CD14-positive monocyte (primary cell): ENCODE measurements around the gene PTPRH. TPM values are rescaled to one million over a fixed set of nuclear protein-coding genes. Genes with fewer than 3 reads are reported as not detected.

Experiments
- DNase-seq, 3 donors: peaks; one replicate each; pipeline ENCODE4 v3.0.0-alpha.2; 2011 to 2022
- H2AFZ ChIP-seq: 2 replicates; pipeline ENCODE4 v1.6.0; 2012; ENCODE audit warnings: mild to moderate bottlenecking, low read depth, low read length, inconsistent platforms; ENCODE audit not compliant: insufficient read depth, poor library complexity, severe bottlenecking
- H3K27ac ChIP-seq, 2 donors: 1 replicate in 1 of 2; 2 replicates in 1 of 2; pipeline ENCODE4 v1.5.1; 2012 to 2013; ENCODE audit warnings: low read length in 2 of 2, control low read depth in 1 of 2, inconsistent platforms in 1 of 2, low read depth in 1 of 2, mild to moderate bottlenecking in 1 of 2
- H3K27me3 ChIP-seq, 2 donors: one replicate each; pipeline versions ENCODE4 v1.6.0 to v1.6.1; 2011 to 2013; ENCODE audit warnings: low read length in 2 of 2; ENCODE audit not compliant: control insufficient read depth in 2 of 2, insufficient read depth in 2 of 2
- H3K36me3 ChIP-seq, 2 donors: replicated peaks in 1 of 2; 1 replicate in 1 of 2; 2 replicates in 1 of 2; pipeline versions ENCODE4 v1.5.1 to v1.6.1; 2012 to 2013; ENCODE audit warnings: low read length in 2 of 2, control low read depth in 1 of 2, inconsistent platforms in 1 of 2, mild to moderate bottlenecking in 1 of 2; ENCODE audit not compliant: insufficient read depth in 2 of 2, control insufficient read depth in 1 of 2
- H3K4me1 ChIP-seq, 2 donors: 1 replicate in 1 of 2; 2 replicates in 1 of 2; pipeline versions ENCODE4 v1.5.1 to v1.6.1; 2012 to 2013; ENCODE audit warnings: low read length in 2 of 2, control low read depth in 1 of 2, inconsistent platforms in 1 of 2, mild to moderate bottlenecking in 1 of 2, moderate library complexity in 1 of 2; ENCODE audit not compliant: insufficient read depth in 2 of 2, control insufficient read depth in 1 of 2
- H3K4me2 ChIP-seq: replicated peaks from 2 replicates; pipeline ENCODE3; 2012; ENCODE audit warnings: low read length, moderate library complexity, mild to moderate bottlenecking; ENCODE audit not compliant: poor library complexity, severe bottlenecking; ENCODE audit errors: extremely low read depth
- H3K4me3 ChIP-seq, 3 experiments: fragments of 200-600 bp in 1 of 3; sonication (generic) in 1 of 3; replicated peaks in 1 of 3; 1 replicate in 2 of 3; 2 replicates in 1 of 3; pipeline ENCODE4 v1.5.1; 2011 to 2013; ENCODE audit warnings: low read length in 3 of 3, mild to moderate bottlenecking in 3 of 3, control low read depth in 2 of 3, low read depth in 2 of 3, inconsistent platforms in 1 of 3, moderate library complexity in 1 of 3
- H3K79me2 ChIP-seq: 2 replicates; pipeline ENCODE4 v1.6.0; 2012; ENCODE audit warnings: mild to moderate bottlenecking, control low read depth, inconsistent platforms, low read length, moderate library complexity; ENCODE audit not compliant: insufficient read depth
- H3K9ac ChIP-seq: 2 replicates; pipeline ENCODE4 v1.6.0; 2017; ENCODE audit warnings: low read length, mild to moderate bottlenecking; ENCODE audit not compliant: insufficient read depth, poor library complexity, severe bottlenecking
- H3K9me3 ChIP-seq, 2 donors: replicated peaks in 1 of 2; 1 replicate in 1 of 2; 2 replicates in 1 of 2; pipeline versions ENCODE4 v1.5.1 to v1.6.1; 2012 to 2013; ENCODE audit warnings: low read length in 2 of 2, control low read depth in 1 of 2; ENCODE audit not compliant: control insufficient read depth in 1 of 2, insufficient read depth in 1 of 2
- H4K20me1 ChIP-seq: 2 replicates; pipeline ENCODE4 v1.6.0; 2012; ENCODE audit warnings: mild to moderate bottlenecking, low read length, control low read depth, moderate library complexity; ENCODE audit not compliant: insufficient read depth
- H3K27ac Mint-ChIP-seq, 7 donors: one replicate each; pipeline ENCODE4 v1.8.0; 2020; ENCODE audit warnings: mild to moderate bottlenecking in 7 of 7, mixed read lengths in 7 of 7, moderate library complexity in 6 of 7, inconsistent platforms in 2 of 7
- H3K27me3 Mint-ChIP-seq, 3 donors: one replicate each; pipeline ENCODE4 v1.8.0; 2021 to 2022; ENCODE audit warnings: low read depth in 3 of 3, mild to moderate bottlenecking in 3 of 3, mixed read lengths in 3 of 3, moderate library complexity in 3 of 3, inconsistent platforms in 1 of 3
- H3K36me3 Mint-ChIP-seq, 2 donors: one replicate each; pipeline ENCODE4 v1.8.0; 2020; ENCODE audit warnings: mixed read lengths in 2 of 2, inconsistent platforms in 1 of 2, mild to moderate bottlenecking in 1 of 2
- H3K4me1 Mint-ChIP-seq: one replicate; pipeline ENCODE4 v1.8.0; 2020; ENCODE audit warnings: mild to moderate bottlenecking, mixed read lengths
- H3K4me3 Mint-ChIP-seq, 2 donors: one replicate each; pipeline ENCODE4 v1.8.0; 2020; ENCODE audit warnings: mild to moderate bottlenecking in 2 of 2, mixed read lengths in 2 of 2, moderate library complexity in 1 of 2
- H3K9me3 Mint-ChIP-seq, 7 donors: one replicate each; pipeline ENCODE4 v1.8.0; 2020 to 2022; ENCODE audit warnings: mixed read lengths in 7 of 7, mild to moderate bottlenecking in 6 of 7, moderate library complexity in 6 of 7, inconsistent platforms in 2 of 7
- WGBS: methylation state at CpG from one replicate; pipeline ENCODE4 v1.1.5; 2013; ENCODE audit warnings: missing lambda C conversion rate; ENCODE audit not compliant: insufficient coverage; 5-methylcytosine and 5-hydroxymethylcytosine counted together
- intact Hi-C, 2 donors: fragments of 100-400 bp; cut with micrococcal nuclease; formaldehyde crosslinking; loops; one replicate each; pipeline versions ENCODE4 v1.15.0 to v1.15.1; 2023
- polyA plus RNA-seq, 3 donors: library from polyadenylated mRNA; depleted of rRNA in 1 of 3; unstranded in 2 of 3; stranded (reverse) in 1 of 3; fragments of 300-500 nt in 2 of 3; fragments of >200 nt in 1 of 3; fragmentation: Illumina TruSeq in 2 of 3; gene quantifications; 1 replicate in 2 of 3; 2 replicates in 1 of 3; pipeline ENCODE4 v1.2.3, GENCODE V29; 2012 to 2021
- TF ChIP-seq, protein P1 (sequence below): fragments of 200-600 bp; IDR thresholded peaks from one replicate; pipeline ENCODE4 v1.8.0; 2022; ENCODE audit warnings: antibody characterized with exemption, mild to moderate bottlenecking

The PTPRH gene
- polyA plus RNA-seq, 3 donors: 0.08 to 0.53 TPM; not detected in 1

DNA sequence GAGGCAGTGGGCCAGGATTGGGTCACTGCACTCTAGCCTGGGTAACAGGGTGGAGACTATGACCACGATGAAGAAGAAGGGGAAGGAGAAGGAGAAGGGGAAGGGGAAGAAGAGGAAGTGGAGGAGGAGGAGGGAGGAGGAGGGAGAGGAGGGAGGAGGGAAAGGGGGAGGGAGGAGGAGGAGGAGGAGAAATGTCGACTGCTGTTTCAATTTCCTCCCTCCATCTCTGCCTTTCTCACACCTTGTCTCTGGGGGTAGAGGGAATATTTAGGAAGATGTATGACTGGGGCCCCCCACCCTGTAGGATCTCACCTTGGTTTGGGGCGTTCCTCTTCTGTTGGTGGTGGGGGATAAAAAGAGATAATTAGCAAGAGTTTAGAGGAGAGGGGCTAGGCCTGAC, 64.1 kb downstream of the PTPRH start:
- Mint-ChIP-seq H3K27ac (peak overlapping the region in 1 of 7 donors; percentile 71), H3K36me3 (no peaks in the 10 kb centered on the region), H3K4me3 (peak overlapping the region; percentile 31 to 74), H3K4me1 (peaks cover 28% of the 10 kb centered on the region), H3K27me3 (peaks cover 63 to 82% (median 79%) of the 10 kb centered on the region in 3 donors), H3K9me3 (peaks cover 0 to 14% (median 9%) of the 10 kb centered on the region in 7 donors)
- peaks cover 25 to 30% of the 10 kb centered on the region in 2 donors for H3K4me1 ChIP-seq
- H2AFZ ChIP-seq: no peak overlapping the region
- no peaks in the 10 kb centered on the region for H4K20me1 ChIP-seq
- peak; percentile 29 to 49 (median 33) for DNase-seq
- H3K9me3 ChIP-seq: no peaks in the 10 kb centered on the region
- intact Hi-C loops: loop anchor here in 1 of 2 donors (10.0 kb wide), 2 partner anchors 280 to 310 kb away; no protein-coding TSS in a partner anchor
- no peak overlapping the region for H3K9ac ChIP-seq
- H3K79me2 ChIP-seq: no peaks in the 10 kb centered on the region
- peak overlapping the region; percentile 63 for H3K4me2 ChIP-seq
- no CpG with 5 or more reads among the region's 3 CpGs for WGBS
- TF ChIP-seq, protein P1, sequence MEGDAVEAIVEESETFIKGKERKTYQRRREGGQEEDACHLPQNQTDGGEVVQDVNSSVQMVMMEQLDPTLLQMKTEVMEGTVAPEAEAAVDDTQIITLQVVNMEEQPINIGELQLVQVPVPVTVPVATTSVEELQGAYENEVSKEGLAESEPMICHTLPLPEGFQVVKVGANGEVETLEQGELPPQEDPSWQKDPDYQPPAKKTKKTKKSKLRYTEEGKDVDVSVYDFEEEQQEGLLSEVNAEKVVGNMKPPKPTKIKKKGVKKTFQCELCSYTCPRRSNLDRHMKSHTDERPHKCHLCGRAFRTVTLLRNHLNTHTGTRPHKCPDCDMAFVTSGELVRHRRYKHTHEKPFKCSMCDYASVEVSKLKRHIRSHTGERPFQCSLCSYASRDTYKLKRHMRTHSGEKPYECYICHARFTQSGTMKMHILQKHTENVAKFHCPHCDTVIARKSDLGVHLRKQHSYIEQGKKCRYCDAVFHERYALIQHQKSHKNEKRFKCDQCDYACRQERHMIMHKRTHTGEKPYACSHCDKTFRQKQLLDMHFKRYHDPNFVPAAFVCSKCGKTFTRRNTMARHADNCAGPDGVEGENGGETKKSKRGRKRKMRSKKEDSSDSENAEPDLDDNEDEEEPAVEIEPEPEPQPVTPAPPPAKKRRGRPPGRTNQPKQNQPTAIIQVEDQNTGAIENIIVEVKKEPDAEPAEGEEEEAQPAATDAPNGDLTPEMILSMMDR: no peak
- H3K36me3 ChIP-seq: no peaks in the 10 kb centered on the region
- H3K27me3 ChIP-seq: peaks cover 10 to 54% of the 10 kb centered on the region in 2 donors
- H3K4me3 ChIP-seq: peak overlapping the region in 1 of 3 experiments; percentile 62
- no peak overlapping the region for H3K27ac ChIP-seq

DNA sequence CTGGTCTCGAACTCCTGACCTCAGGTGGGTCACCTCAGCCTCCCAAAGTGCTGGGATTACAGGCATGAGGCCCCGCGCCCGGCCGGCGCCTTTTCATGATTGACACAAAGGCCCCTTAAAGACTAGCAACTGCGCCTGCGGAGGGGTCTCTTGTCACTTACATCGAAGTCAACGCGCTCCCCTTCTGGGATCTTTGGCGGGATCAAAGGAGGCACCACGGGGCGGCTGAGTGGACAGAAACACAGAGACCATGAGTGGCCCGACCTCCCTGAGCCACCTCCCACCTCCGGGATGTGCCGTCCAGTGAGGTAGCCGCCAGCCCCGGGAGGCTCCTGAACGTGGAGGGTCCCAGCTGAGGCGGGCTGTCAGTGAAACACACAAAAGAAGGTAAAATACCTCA, 67.6 kb downstream of the PTPRH start:
- Histone ChIP-seq H4K20me1 (no peaks in the 10 kb centered on the region), H3K9me3 (no peaks in the 10 kb centered on the region), H2AFZ (no peak overlapping the region), H3K9ac (no peak overlapping the region), H3K4me3 (no peak overlapping the region), H3K79me2 (no peaks in the 10 kb centered on the region), H3K36me3 (no peaks in the 10 kb centered on the region), H3K4me1 (peaks cover 22 to 26% of the 10 kb centered on the region in 2 donors), H3K27ac (no peak overlapping the region), H3K4me2 (no peak overlapping the region), H3K27me3 (peaks cover 3 to 24% of the 10 kb centered on the region in 2 donors)
- no peak overlapping the region for H3K27ac Mint-ChIP-seq
- H3K9me3 Mint-ChIP-seq: peaks cover 0 to 12% (median 7%) of the 10 kb centered on the region in 7 donors
- H3K4me3 Mint-ChIP-seq: peak overlapping the region in 1 of 2 donors; percentile 56
- no peaks in the 10 kb centered on the region for H3K36me3 Mint-ChIP-seq
- H3K27me3 Mint-ChIP-seq: peaks cover 43 to 58% (median 54%) of the 10 kb centered on the region in 3 donors
- intact Hi-C loops: loop anchor here (5.0 to 10.0 kb wide), 4 partner anchors 276 to 361 kb away; no protein-coding TSS in a partner anchor
- DNase-seq: no peak
- H3K4me1 Mint-ChIP-seq: peaks cover 23% of the 10 kb centered on the region
- TF ChIP-seq, protein P1: no peak
- WGBS: 18% methylated on average over 19 of the region's 21 CpGs
